HL-60 (cell line): ENCODE results near the gene MIB1.
"Not testable (repeated sequence)": the region's sequence is repeated elsewhere in the genome, so short reads cannot be mapped to it uniquely, and the experiment has no call there.

Experiments used
- DNase-seq, 2 experiments: peaks; one replicate each; pipeline ENCODE4 v3.0.0-alpha.2; 2010 to 2020; ENCODE audit warnings: low read depth in 1 of 2, low spot score in 1 of 2
- H3K27ac ChIP-seq: fragments of 250-450 bp; sonication (Bioruptor Pico); replicated peaks from 2 replicates; pipeline ENCODE4 v1.5.1; 2020; ENCODE audit warnings: mild to moderate bottlenecking, moderate library complexity
- H3K27me3 ChIP-seq: fragments of 250-450 bp; sonication (Bioruptor Pico); 2 replicates; pipeline ENCODE4 v1.5.1; 2021; ENCODE audit warnings: mild to moderate bottlenecking, moderate library complexity; ENCODE audit not compliant: insufficient read depth, poor library complexity, severe bottlenecking
- H3K4me3 ChIP-seq: replicated peaks from 2 replicates; pipeline ENCODE4 v1.5.1; 2011; ENCODE audit warnings: mild to moderate bottlenecking, control low read depth, low read length; ENCODE audit not compliant: insufficient read depth
- CTCF ChIP-seq: IDR thresholded peaks from one replicate; pipeline ENCODE4 v1.5.1; 2011; ENCODE audit warnings: low read length, control low read depth, inconsistent platforms; ENCODE audit not compliant: insufficient read depth
- GABPA ChIP-seq: IDR thresholded peaks from 2 replicates; pipeline ENCODE4 v1.6.1; 2012; ENCODE audit warnings: low read depth
- POLR2AphosphoS5 ChIP-seq: IDR thresholded peaks from 2 replicates; pipeline ENCODE4 v1.6.1; 2012; ENCODE audit warnings: low read depth
- SPI1 ChIP-seq: IDR thresholded peaks from 2 replicates; pipeline ENCODE4 v1.6.1; 2012; ENCODE audit warnings: low read depth, mild to moderate bottlenecking, borderline replicate concordance
- TF ChIP-seq, protein P1 (sequence below): IDR thresholded peaks from 2 replicates; pipeline ENCODE4 v1.6.1; 2012; ENCODE audit warnings: low read depth; ENCODE audit not compliant: insufficient replicate concordance

MIB1 gene

GRCh38 chr18:21774722-21775121, 34.1 kb downstream of the MIB1 start:
- no peak for DNase-seq
- no peak for TF ChIP-seq POLR2AphosphoS5
- TF ChIP-seq GABPA, result no peak
- TF ChIP-seq, protein P1, sequence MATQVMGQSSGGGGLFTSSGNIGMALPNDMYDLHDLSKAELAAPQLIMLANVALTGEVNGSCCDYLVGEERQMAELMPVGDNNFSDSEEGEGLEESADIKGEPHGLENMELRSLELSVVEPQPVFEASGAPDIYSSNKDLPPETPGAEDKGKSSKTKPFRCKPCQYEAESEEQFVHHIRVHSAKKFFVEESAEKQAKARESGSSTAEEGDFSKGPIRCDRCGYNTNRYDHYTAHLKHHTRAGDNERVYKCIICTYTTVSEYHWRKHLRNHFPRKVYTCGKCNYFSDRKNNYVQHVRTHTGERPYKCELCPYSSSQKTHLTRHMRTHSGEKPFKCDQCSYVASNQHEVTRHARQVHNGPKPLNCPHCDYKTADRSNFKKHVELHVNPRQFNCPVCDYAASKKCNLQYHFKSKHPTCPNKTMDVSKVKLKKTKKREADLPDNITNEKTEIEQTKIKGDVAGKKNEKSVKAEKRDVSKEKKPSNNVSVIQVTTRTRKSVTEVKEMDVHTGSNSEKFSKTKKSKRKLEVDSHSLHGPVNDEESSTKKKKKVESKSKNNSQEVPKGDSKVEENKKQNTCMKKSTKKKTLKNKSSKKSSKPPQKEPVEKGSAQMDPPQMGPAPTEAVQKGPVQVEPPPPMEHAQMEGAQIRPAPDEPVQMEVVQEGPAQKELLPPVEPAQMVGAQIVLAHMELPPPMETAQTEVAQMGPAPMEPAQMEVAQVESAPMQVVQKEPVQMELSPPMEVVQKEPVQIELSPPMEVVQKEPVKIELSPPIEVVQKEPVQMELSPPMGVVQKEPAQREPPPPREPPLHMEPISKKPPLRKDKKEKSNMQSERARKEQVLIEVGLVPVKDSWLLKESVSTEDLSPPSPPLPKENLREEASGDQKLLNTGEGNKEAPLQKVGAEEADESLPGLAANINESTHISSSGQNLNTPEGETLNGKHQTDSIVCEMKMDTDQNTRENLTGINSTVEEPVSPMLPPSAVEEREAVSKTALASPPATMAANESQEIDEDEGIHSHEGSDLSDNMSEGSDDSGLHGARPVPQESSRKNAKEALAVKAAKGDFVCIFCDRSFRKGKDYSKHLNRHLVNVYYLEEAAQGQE, result no peak
- TF ChIP-seq CTCF, result no peak
- no peak for TF ChIP-seq SPI1
- Histone ChIP-seq H3K27ac (no peak overlapping the region), H3K27me3 (no peaks in the 10 kb centered on the region), H3K4me3 (no peak overlapping the region)

GRCh38 chr18:21777814-21778213, 37.2 kb downstream of the MIB1 start:
- H3K4me3 ChIP-seq, result no peak overlapping the region
- no peaks in the 10 kb centered on the region for H3K27me3 ChIP-seq
- TF ChIP-seq GABPA, result no peak
- no peak for TF ChIP-seq POLR2AphosphoS5
- TF ChIP-seq, protein P1, result no peak
- no peak for TF ChIP-seq SPI1
- no peak for TF ChIP-seq CTCF
- H3K27ac ChIP-seq, result no peak overlapping the region
- DNase-seq, result no peak

GRCh38 chr18:21786526-21786925, 45.9 kb downstream of the MIB1 start:
- H3K4me3 ChIP-seq, result no peak overlapping the region
- H3K27ac ChIP-seq, result no peak overlapping the region
- no peaks in the 10 kb centered on the region for H3K27me3 ChIP-seq
- DNase-seq, result no peak
- TF ChIP-seq, protein P1, result no peak
- TF ChIP-seq SPI1, result no peak
- TF ChIP-seq GABPA, result no peak
- no peak for TF ChIP-seq CTCF
- TF ChIP-seq POLR2AphosphoS5, result no peak

DNA sequence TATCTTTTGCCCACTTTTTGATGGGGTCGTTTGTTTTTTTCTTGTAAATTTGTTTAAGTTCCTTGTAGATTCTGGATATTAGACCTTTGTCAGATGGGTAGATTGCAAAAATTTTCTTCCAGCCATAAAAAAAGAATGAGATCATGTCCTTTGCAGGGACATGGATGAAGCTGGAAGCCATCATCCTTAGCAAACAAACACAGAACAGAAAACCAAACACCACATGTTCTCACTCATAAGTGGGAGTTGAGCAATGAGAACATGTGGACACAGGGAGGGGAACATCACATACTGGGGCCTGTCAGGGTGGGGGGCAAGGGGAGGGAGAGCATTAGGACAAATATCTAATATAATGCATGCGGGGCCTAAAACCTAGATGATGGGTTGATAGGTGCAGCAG, 55.5 kb downstream of the MIB1 start:
- not testable (repeated sequence) for H3K4me3 ChIP-seq, DNase-seq, H3K27ac ChIP-seq, H3K27me3 ChIP-seq
